GM12892 (cell line): ENCODE measurements around the gene GREB1L.

Source experiments
- POLR2A ChIP-seq: IDR thresholded peaks from 2 replicates; pipeline ENCODE4 v1.6.1; 2011; ENCODE audit warnings: low read depth, low read length, control low read depth
- TAF1 ChIP-seq: IDR thresholded peaks from 2 replicates; pipeline ENCODE4 v1.6.1; 2011; ENCODE audit warnings: low read depth, mild to moderate bottlenecking, control low read depth, low read length, borderline replicate concordance

GRCh38 chr18:21270453-21270852 lies 28.4 kb downstream of the GREB1L start:
- no peak for TF ChIP-seq POLR2A
- TF ChIP-seq TAF1: no peak
